Breast epithelium (tissue), 3 donors: Measurements from ENCODE around the gene TPRA1.

Source experiments
- CTCF ChIP-seq, 3 donors: fragments of 450-650 bp; IDR thresholded peaks; one replicate each; pipeline ENCODE4 v1.5.1; 2016 to 2017; ENCODE audit warnings: antibody characterized with exemption in 3 of 3, mild to moderate bottlenecking in 3 of 3, moderate library complexity in 3 of 3
- POLR2AphosphoS5 ChIP-seq, 3 donors: sonication (generic); formaldehyde crosslinking; IDR thresholded peaks; one replicate each; pipeline ENCODE4 v1.6.1; 2017; ENCODE audit warnings: antibody characterized with exemption in 3 of 3

GRCh38 chr3:127566833-127567232, 23.7 kb downstream of the TPRA1 start:
- TF ChIP-seq CTCF (IDR thresholded peaks at IDR 0.05) (no peak), POLR2AphosphoS5 (IDR thresholded peaks at IDR 0.05) (no peak)
